Cerebellar nuclear complex (tissue), 1 donor: Measurements from ENCODE around the gene VWA3B.
"Not testable (repeated sequence)": the region's sequence is repeated elsewhere in the genome, so short reads cannot be mapped to it uniquely, and the experiment has no call there.

ENCODE experiments used
- DNase-seq, 2 experiments: peaks; one replicate each; lab custom pipeline; 2025; lab: John Stamatoyannopoulos, UW

VWA3B gene

GRCh38 chr2:98086491-98087446, at the start of gene VWA3B:
Gene VWA3B (plus strand): TSS chr2:98087167. CDS start chr2:98093093, 5,926 bp downstream.
- DNase-seq, result no peak

GRCh38 chr2:98037206-98037605, 49.8 kb upstream of the VWA3B start:
- DNase-seq, result no peak

- DNase-seq, result no peak
These were observed 49.2 kb upstream of the VWA3B start for GRCh38 chr2:98037666-98038336.

GRCh38 chr2:98039085-98039756, 47.7 kb upstream of the VWA3B start:
- no peak for DNase-seq

GRCh38 chr2:98040331-98040939, 46.5 kb upstream of the VWA3B start:
- no peak for DNase-seq

GRCh38 chr2:98043101-98043500, 43.9 kb upstream of the VWA3B start:
- DNase-seq, result no peak

GRCh38 chr2:98044730-98045129, 42.2 kb upstream of the VWA3B start:
- not testable (repeated sequence) for DNase-seq

- DNase-seq, result no peak
These were observed 36.9 kb upstream of the VWA3B start for GRCh38 chr2:98050070-98050469.

- DNase-seq, result no peak
These were observed 28.6 kb upstream of the VWA3B start for GRCh38 chr2:98058191-98058975.

GRCh38 chr2:98060277-98060676, 26.7 kb upstream of the VWA3B start:
- DNase-seq, result no peak

GRCh38 chr2:98063291-98063854, 23.6 kb upstream of the VWA3B start:
- DNase-seq, result no peak

GRCh38 chr2:98065808-98066207, 21.2 kb upstream of the VWA3B start:
- DNase-seq, result no peak

GRCh38 chr2:98067160-98067559, 19.8 kb upstream of the VWA3B start:
- no peak for DNase-seq

- no peak for DNase-seq
These were observed 16.9 kb upstream of the VWA3B start for GRCh38 chr2:98070081-98070480.

- no peak for DNase-seq
These were observed 14.5 kb upstream of the VWA3B start for GRCh38 chr2:98072442-98072841.

GRCh38 chr2:98078701-98079100, 8.3 kb upstream of the VWA3B start:
- DNase-seq, result no peak

- no peak for DNase-seq
These were observed 2.7 kb upstream of the VWA3B start for GRCh38 chr2:98084151-98084868.

GRCh38 chr2:98084869-98085238, 2.1 kb upstream of the VWA3B start:
- DNase-seq, result no peak

- no peak for DNase-seq
These were observed 1.3 kb upstream of the VWA3B start for GRCh38 chr2:98085649-98086048.

- DNase-seq, result no peak
These were observed 567 bp downstream of the VWA3B start for GRCh38 chr2:98087447-98088020.
